GM18870 (cell line): ENCODE data around the gene NFIB.

Experiments used
- ATAC-seq: cut with Tn5 transposase; IDR thresholded peaks from one replicate; pipeline ENCODE4 v1.9.1; 2021; ENCODE audit warnings: moderate library complexity; ENCODE audit not compliant: unreplicated experiment

Gene NFIB

DNA sequence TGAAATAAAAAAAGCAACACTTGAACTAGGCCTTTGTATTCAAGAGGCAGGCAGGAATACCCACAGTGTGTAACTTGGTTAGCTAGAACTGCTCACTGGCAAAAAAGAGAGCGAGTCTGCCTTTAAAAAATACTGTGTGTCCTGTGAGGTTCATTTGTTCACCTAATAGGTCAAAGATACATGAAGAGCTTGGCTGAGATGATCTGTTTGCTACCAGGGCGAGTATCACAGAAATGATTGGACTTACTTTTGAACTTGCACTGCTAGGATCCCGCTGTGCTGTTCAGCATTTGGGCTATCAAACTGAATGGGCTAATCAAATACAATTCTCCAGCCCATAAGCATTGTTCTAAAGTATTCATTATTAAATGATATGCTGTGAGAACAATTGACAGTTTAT, 229.1 kb downstream of the NFIB start:
- ATAC-seq = no peak

DNA sequence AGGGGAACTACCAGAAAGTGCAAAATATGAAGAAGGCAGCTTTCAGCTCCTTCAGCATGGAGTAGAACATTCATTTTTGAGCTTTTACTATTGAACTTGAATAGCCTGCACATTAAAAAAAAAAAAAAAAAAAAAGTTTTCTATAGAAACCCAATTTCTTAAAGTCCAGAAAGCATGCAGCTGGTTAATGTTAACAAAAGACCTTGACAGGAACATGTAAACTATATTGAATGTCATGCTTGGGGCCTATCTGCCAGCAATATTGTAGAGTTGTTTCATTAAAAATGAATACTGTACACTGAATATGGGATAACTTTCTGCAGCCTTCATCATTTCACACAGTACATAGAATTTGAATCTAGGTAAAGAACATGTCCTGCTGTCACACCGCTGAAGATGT, 230.6 kb downstream of the NFIB start:
- ATAC-seq = no peak

DNA sequence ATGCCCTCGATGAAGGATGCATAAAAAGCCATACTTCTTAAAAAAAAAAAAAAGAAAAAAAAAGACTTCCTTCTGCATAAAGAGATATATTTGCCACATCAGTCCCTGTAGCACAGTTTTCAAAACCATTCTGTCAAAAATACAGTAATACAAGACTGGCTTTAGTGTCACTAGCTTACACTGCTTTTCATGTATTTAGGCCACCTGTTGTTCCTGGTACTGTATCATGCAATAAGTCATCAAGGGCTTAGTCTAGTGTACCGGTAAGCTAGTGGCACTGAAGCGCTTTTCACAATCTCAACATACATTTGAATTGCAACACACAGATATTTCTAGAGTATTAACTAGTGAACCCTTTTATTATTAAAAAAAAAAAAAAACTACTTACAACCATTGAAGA, 231.2 kb downstream of the NFIB start:
- no peak for ATAC-seq

- no peak for ATAC-seq
Observed at GRCh38 chr9:14081745-14082144, 232.2 kb downstream of the NFIB start.

DNA sequence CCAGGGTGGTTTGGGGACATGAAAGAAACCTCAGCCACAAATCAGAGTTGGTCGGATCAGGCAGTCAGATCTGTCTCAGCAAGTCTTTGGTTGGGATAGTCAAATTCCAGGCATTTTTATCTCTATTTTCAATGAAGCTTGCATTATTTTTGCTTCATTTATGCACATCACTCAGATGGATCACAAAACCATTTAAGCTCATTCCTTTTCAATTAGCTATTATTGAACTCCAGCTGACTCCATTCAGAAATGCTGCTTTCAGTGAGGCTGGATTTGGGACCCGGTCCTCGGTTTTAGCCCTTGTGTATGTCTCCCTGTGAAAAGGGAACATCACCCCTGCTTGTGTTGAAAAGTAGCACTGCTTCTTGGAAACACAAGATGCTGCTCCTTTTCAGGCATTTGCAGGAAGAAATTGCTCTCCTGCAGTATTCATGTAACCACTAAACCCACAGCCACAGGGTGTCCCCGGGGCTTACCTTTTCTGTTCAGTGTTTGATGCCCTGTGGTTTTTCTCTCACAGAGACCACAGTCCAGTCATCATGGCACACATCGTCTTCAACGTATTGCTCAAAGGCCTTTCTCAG, 232.9 kb downstream of the NFIB start:
- peak; percentile 56 for ATAC-seq

DNA sequence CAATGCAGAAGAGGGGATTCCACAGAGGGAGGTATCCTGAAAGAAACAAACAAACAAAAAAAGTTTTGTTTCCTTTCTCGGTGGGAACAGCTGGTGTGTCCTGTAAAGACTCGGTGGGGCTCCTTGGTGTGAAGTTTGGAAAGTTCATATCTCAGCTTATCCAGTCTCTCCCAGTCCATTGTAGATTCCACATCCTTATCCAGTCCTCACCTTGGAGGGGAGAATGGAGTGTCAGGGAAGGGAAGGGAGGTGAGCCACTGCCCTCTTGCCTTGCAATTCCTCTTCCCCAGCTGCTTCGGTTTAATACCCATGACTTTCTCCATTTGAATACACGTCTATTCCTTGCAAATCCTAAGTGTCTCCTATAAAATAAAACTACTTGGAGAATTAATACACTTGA, 234.5 kb downstream of the NFIB start:
- ATAC-seq = no peak

- ATAC-seq = no peak
Observed at GRCh38 chr9:14077672-14078071, 236.3 kb downstream of the NFIB start.

GRCh38 chr9:14075218-14075617, 238.7 kb downstream of the NFIB start:
- no peak for ATAC-seq

- ATAC-seq = no peak
Observed at GRCh38 chr9:14072850-14073249, 241.1 kb downstream of the NFIB start.

DNA sequence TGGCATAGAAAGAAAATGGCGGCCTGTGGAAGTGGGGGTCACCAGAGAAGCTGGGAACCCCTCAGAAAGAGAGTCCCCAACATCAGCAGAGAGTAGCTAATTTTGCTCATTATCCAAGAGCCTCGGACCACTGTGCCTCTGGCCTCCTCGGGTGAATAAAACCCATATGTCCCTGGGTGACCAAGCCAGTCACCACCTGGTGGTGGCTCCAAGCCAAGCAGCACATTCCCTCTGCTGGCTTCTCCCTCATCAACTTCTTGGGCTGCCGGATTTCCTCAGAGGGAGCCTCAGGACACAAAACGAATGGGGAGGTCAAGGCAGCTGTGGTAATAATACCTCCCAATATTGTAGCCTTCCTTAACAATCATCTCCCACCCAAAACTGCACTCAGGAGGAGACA, 242.5 kb downstream of the NFIB start:
- ATAC-seq = no peak

- no peak for ATAC-seq
Observed at GRCh38 chr9:14068690-14069089, 245.3 kb downstream of the NFIB start.

- ATAC-seq = no peak
Observed at GRCh38 chr9:14066831-14067230, 247.1 kb downstream of the NFIB start.

GRCh38 chr9:14066032-14066431, 247.9 kb downstream of the NFIB start:
- no peak for ATAC-seq

GRCh38 chr9:14064940-14065339, 249.0 kb downstream of the NFIB start:
- ATAC-seq = no peak

DNA sequence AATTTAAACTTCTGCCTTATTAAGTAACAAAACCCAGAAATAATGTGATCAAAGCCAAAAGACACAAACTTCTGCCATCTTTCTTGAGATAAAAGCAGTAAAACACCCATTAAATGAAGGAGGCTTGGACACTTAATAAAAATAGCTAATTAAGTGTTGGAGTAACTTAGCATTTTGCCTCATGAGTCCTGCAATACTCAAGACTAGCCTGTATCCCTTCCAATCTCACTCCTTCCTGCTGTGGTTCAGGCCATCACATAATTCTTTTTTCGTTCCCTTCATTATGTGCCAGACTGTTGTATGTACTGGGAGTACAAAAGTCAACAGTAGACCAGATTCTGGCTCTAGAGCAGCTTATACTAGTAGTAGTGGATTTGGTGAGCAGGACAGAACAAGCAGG, 250.2 kb downstream of the NFIB start:
- no peak for ATAC-seq

DNA sequence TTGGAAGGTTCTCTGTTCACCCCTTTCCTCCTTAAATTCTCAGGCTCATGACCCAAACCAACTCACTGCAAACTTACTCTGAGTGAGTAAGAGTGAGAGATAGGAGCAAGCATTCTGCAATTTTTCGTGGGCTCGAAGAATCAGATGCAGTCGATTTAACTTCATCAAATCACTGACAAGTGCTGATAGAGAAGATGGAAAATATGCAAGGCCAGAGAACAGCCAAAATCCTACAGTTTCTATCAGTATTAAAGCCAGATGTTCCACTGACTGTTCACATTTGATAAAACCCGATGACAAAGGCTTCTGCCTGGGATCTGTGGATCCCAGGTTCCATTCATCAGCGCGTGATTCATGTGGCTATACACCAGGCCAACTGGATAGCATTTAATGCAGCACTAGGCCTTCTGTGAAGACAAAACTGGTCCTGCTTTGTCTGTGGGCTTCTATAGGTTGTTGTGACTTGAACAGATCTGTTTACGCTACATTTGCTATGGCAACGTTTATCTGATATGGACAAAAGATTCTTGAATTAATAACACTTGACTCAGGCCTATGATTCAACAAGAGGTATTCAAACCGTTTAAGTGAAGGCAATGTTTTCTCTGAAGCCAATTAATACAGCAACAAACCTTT, 251.2 kb downstream of the NFIB start:
- ATAC-seq = no peak

DNA sequence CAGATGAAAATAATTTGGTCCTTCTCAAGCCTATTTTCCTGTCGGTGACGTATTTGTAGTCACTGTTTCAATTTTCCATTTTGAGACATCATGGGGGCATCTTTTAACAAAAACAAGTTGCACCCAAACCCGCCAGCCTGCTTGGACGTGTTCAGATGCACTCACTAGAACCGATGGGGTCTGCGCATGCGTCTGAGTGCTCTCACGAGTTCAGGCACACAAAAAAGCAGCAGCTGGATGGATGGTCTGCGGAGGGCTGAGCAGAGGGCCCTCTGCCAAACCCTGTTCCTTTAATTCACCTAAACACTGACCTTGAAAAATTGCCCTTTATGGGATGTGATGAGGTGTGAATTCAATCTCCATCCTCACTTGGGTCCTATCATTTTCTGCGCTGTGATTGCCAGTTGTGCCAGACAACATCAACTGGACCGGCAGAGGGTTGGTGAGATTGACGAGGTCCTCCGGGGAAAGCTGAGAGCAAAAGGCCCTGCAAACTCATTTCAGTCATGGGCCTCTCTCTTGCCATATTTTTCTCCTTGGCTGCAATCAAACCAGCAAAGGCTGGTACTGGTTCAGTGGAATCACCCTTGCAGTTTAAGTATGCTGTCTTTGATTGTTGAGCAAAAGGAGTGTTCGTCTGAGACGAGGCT, 251.9 kb downstream of the NFIB start:
- ATAC-seq = no peak

DNA sequence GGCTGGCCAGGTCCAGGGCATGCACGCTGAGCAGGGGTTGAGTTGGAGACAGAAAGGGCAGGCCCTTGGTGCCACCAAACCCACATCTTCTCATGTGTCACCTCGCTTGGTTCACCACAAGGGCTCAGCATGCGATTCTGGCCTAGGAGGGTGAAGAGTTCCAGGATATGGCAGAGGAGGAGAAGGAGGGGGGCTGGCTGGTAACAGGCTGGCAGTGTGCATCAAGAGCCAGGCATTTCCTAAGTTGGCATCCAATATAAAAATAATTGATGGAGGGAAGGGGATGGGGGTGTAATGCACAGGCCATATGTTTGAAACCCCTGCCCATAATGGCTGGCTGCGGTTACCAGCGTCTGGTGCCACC, 255.6 kb downstream of the NFIB start:
- no peak for ATAC-seq

DNA sequence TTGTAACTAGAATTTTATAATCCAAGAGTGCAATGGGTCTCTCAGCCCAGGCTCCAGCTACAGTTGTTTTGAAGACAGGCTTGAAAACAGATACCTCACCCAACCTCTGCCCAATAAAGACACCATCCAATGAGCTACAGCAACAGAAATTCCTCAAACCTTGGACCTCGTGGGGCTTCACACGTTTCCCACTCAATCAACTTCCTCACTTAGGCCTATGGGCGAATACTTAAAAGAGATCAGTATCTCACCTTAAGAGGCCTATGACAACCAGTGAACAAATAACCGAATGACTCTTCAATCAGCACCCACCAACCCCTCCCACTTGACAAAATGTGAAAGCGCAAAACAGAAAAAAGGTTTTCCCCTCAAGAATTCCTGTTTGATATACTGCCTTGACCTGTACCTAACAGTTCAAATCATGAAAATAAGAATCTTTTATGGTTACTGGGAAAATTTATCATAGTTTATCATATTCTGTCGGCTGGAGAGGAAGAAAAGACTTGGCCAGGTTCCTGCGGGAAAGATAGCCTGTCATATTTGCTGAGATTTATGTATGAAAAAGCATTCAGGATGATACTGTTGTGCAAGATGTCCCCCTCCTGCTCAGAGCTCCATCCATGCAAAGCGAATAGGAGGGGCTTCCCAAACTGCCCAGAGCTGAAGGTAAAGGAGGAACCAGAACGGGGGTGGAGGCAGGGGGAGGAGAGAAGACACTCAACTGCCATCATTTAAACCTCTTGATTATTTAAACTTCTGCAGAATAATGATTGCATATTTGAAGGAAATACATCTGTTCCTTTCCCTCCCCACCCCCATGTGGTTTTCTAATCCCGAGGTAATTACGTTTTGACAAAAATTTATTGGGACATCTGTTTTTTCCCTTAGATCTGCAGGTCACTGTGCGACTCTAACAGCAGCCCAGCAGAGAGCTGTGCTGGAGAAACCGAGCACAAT, 256.3 kb downstream of the NFIB start:
- no peak for ATAC-seq

- no peak for ATAC-seq
Observed at GRCh38 chr9:14056316-14056861, 257.6 kb downstream of the NFIB start.

- no peak for ATAC-seq
Observed at GRCh38 chr9:14054096-14054495, 259.8 kb downstream of the NFIB start.
